HL-60 (cell line): Measurements from ENCODE around the gene BDNF.

Source experiments
- DNase-seq, 2 experiments: peaks; one replicate each; pipeline ENCODE4 v3.0.0-alpha.2; 2010 to 2020; ENCODE audit warnings: low read depth in 1 of 2, low spot score in 1 of 2
- H3K27ac ChIP-seq: fragments of 250-450 bp; sonication (Bioruptor Pico); replicated peaks from 2 replicates; pipeline ENCODE4 v1.5.1; 2020; ENCODE audit warnings: mild to moderate bottlenecking, moderate library complexity
- H3K27me3 ChIP-seq: fragments of 250-450 bp; sonication (Bioruptor Pico); 2 replicates; pipeline ENCODE4 v1.5.1; 2021; ENCODE audit warnings: mild to moderate bottlenecking, moderate library complexity; ENCODE audit not compliant: insufficient read depth, poor library complexity, severe bottlenecking
- H3K4me3 ChIP-seq: replicated peaks from 2 replicates; pipeline ENCODE4 v1.5.1; 2011; ENCODE audit warnings: mild to moderate bottlenecking, control low read depth, low read length; ENCODE audit not compliant: insufficient read depth
- GABPA ChIP-seq: IDR thresholded peaks from 2 replicates; pipeline ENCODE4 v1.6.1; 2012; ENCODE audit warnings: low read depth
- POLR2AphosphoS5 ChIP-seq: IDR thresholded peaks from 2 replicates; pipeline ENCODE4 v1.6.1; 2012; ENCODE audit warnings: low read depth
- SPI1 ChIP-seq: IDR thresholded peaks from 2 replicates; pipeline ENCODE4 v1.6.1; 2012; ENCODE audit warnings: low read depth, mild to moderate bottlenecking, borderline replicate concordance
- TF ChIP-seq, protein P1 (sequence below): IDR thresholded peaks from 2 replicates; pipeline ENCODE4 v1.6.1; 2012; ENCODE audit warnings: low read depth; ENCODE audit not compliant: insufficient replicate concordance
- TF ChIP-seq, protein P2 (sequence below): IDR thresholded peaks from one replicate; pipeline ENCODE4 v1.5.1; 2011; ENCODE audit warnings: low read length, control low read depth, inconsistent platforms; ENCODE audit not compliant: insufficient read depth

Gene BDNF

DNA sequence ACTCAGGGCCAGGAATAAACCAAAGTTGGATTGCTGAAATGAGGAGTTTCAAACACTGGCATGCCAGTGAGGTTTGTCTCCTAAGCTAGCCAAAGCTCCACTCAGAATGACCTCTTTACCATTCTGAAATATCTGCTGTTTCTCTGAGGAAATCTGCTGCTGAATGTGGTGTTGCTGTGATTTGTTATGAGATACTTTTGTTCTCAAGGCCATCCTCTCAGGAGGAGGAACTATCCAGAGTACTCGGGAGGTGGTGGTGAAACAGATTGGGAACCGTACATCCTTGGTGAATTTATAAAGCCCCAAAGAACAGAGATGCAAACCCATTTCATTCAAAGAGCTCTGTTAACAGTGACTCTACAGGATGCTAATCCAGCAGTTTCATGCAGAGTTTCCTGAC, 50.5 kb downstream of the BDNF start:
- TF ChIP-seq SPI1 (no peak), GABPA (no peak), POLR2AphosphoS5 (no peak)
- TF ChIP-seq, protein P1, sequence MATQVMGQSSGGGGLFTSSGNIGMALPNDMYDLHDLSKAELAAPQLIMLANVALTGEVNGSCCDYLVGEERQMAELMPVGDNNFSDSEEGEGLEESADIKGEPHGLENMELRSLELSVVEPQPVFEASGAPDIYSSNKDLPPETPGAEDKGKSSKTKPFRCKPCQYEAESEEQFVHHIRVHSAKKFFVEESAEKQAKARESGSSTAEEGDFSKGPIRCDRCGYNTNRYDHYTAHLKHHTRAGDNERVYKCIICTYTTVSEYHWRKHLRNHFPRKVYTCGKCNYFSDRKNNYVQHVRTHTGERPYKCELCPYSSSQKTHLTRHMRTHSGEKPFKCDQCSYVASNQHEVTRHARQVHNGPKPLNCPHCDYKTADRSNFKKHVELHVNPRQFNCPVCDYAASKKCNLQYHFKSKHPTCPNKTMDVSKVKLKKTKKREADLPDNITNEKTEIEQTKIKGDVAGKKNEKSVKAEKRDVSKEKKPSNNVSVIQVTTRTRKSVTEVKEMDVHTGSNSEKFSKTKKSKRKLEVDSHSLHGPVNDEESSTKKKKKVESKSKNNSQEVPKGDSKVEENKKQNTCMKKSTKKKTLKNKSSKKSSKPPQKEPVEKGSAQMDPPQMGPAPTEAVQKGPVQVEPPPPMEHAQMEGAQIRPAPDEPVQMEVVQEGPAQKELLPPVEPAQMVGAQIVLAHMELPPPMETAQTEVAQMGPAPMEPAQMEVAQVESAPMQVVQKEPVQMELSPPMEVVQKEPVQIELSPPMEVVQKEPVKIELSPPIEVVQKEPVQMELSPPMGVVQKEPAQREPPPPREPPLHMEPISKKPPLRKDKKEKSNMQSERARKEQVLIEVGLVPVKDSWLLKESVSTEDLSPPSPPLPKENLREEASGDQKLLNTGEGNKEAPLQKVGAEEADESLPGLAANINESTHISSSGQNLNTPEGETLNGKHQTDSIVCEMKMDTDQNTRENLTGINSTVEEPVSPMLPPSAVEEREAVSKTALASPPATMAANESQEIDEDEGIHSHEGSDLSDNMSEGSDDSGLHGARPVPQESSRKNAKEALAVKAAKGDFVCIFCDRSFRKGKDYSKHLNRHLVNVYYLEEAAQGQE: no peak
- TF ChIP-seq, protein P2, sequence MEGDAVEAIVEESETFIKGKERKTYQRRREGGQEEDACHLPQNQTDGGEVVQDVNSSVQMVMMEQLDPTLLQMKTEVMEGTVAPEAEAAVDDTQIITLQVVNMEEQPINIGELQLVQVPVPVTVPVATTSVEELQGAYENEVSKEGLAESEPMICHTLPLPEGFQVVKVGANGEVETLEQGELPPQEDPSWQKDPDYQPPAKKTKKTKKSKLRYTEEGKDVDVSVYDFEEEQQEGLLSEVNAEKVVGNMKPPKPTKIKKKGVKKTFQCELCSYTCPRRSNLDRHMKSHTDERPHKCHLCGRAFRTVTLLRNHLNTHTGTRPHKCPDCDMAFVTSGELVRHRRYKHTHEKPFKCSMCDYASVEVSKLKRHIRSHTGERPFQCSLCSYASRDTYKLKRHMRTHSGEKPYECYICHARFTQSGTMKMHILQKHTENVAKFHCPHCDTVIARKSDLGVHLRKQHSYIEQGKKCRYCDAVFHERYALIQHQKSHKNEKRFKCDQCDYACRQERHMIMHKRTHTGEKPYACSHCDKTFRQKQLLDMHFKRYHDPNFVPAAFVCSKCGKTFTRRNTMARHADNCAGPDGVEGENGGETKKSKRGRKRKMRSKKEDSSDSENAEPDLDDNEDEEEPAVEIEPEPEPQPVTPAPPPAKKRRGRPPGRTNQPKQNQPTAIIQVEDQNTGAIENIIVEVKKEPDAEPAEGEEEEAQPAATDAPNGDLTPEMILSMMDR: no peak
- H3K27ac ChIP-seq: no peak overlapping the region
- peaks cover 2% of the 10 kb centered on the region for H3K27me3 ChIP-seq
- no peak for DNase-seq
- H3K4me3 ChIP-seq: no peak overlapping the region

DNA sequence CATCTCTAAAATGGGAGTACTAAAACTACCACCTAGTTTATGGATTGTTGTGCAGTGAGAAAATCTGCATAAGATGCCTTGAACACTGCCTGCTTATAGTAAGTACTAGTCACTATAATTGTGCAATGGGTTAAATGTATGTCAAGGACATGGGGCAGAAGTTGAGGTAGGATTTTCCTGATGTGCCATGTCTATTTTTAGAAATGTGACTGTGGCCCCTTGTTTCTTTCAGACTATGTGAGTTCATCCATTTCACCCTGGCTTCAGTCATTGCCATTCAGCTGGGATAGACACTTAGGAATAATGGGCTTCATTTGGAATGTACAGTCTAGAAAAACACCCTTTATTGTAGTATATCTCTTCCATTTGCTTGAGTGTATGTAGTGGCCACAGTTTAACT, 51.4 kb downstream of the BDNF start:
- H3K27ac ChIP-seq: no peak overlapping the region
- TF ChIP-seq SPI1 (no peak), POLR2AphosphoS5 (no peak), GABPA (no peak)
- TF ChIP-seq, protein P2: no peak
- TF ChIP-seq, protein P1: no peak
- DNase-seq: no peak
- peaks cover 2% of the 10 kb centered on the region for H3K27me3 ChIP-seq
- H3K4me3 ChIP-seq: no peak overlapping the region

DNA sequence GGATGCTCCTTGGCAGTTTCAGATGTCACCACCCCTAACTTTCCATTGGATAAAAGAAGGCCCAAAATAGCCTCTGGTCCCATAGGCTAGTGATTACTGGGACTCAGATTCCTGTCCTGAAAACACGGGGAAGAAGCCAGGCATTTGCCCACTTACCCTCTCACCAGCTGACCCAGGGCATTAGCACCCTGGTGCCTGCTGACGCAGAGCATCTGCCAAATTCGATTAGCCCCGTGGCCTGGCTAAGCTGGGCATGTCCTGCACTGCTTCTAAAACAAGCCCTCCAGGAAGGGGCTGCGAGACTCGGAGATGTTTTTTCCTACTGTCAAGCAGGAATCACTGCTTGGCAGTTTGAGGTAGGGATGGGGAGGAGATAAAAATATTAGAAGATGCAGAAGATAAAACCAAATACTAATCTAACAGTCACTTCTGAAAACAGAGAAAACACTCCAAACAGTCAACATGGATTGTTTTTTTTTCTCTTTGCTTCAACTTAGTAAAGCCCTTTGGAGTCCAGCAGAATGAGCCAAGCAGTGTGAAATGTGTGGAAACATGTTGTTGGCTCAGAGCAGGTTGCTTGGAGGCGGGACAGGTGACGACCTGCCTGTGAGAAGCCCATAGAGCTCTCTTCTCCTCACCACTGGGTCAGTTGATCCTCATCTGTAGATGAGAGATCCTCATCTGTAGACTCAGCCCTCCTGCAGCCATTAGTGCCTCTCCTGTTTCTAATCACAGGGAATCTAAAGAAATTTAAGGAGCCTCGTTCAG, 54.0 kb downstream of the BDNF start:
- TF ChIP-seq, protein P2: no peak
- TF ChIP-seq SPI1: no peak
- Histone ChIP-seq H3K4me3 (no peak overlapping the region), H3K27me3 (peaks cover 2% of the 10 kb centered on the region), H3K27ac (no peak overlapping the region)
- DNase-seq: no peak

DNA sequence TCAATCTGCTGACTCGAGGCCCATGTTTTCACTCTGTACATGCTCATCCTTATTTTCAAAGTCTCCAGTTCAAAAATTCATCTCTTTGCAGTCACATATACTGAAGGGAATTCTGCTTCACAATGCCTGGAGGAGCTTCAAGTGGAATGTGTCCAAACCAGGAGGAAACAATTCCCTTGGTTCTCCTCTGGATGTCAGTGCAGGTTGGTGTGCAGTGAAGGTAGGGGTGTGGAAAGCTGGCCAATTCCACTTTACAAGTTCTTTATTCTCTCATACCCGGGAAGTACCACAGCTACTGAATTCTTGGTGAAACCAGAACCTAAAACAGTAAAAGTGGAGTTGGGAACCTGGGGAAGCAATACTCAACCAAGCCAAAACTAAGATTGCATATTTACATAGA, 57.3 kb downstream of the BDNF start:
- TF ChIP-seq, protein P1: no peak
- TF ChIP-seq, protein P2: no peak
- TF ChIP-seq SPI1 (no peak), POLR2AphosphoS5 (no peak), GABPA (no peak)
- DNase-seq: no peak
- Histone ChIP-seq H3K4me3 (no peak overlapping the region), H3K27me3 (no peaks in the 10 kb centered on the region), H3K27ac (no peak overlapping the region)
